Raji (cell line): ENCODE measurements around the gene GSTM4.

Source experiments
- POLR2A ChIP-seq: IDR thresholded peaks from 2 replicates; pipeline ENCODE4 v1.6.1; 2011; ENCODE audit warnings: low read depth, low read length, control low read depth; ENCODE audit not compliant: insufficient read depth

The GSTM4 gene

DNA sequence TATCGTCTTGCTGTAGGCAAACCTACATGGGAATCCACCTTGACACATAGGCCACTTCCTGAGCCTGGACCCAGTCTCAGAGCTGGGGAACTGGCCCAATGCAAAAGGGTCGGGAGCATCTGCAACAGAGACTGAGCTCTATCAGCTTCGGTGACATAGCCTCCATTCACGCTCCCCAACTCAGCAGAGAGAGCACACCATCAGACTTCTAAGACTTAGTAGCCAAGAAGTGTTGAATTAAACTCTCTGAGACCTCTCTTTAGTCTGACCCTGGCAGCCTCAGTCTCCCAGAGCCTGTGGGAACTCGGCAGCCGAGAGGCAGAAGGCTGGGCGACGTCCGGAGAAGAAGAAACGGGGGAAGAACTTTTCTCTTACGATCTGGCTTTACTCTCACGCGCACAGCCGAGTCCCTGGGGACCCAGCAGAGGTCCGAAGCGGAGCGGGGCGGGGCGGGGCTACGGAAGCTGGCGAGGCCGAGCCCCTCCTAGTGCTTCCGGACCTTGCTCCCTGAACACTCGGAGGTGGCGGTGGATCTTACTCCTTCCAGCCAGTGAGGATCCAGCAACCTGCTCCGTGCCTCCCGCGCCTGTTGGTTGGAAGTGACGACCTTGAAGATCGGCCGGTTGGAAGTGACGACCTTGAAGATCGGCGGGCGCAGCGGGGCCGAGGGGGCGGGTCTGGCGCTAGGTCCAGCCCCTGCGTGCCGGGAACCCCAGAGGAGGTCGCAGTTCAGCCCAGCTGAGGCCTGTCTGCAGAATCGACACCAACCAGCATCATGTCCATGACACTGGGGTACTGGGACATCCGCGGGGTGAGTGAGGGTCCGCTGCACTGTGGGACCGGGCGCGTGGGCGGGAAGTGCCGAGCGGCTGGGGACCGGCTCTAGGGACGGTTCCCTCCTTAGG, at the start of gene GSTM4:
Gene GSTM4, plus strand, starts transcription at position 485 of the 905 bp plus-strand sequence. Its CDS starts 291 bp downstream, at position 776.
- TF ChIP-seq POLR2A, result peak; percentile 65

DNA sequence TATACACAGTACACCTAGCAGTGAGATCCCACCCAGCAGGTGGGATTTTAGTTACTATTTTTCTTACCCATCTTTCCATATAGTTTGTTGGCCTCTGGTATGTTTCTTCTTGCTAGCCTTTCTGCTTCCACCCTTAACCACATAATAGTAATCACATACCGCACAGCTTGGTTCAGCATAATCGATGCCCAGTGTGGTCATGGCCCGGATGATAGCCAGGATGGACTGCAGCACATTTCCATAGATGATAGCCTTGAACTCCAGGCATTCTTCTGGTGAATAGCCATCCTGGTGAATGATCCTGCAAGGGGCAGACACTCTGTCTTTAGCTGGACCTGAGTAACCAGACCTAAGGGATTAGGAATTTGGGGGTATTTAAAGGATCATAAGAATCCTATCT, 46.0 kb upstream of the GSTM4 start:
- no peak for TF ChIP-seq POLR2A

DNA sequence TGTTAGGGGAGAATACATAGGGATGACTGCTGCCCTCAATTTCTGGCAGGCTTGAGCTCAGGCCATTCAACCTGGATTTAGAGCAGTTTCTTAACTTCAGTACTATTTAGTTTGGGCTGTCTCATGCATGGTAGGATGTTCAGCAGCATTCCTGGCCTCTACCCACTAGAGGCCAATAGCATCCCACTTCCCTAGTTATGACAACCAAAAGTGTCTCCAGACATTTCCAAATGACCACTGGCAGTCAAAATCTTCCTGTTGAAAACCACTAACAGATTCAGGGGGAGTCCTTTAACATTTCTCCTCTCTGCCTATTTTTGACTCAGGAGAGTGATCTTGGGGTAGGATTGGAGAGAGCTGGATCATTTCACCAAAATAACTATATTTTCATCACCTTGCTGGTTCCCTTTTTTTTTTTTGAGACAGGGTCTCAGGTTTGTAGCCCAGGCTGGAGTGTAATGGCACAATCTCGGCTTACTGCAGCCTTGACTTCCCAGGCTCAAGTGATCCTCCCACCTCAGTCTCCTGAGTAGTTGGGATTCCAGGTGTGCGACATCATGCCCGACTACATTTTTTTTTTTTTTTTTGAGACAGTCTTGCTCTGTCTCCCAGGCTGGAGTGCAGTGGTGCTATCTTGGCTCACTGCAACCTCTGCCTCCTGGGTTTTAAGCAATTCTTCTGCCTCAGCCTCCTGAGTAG, 45.1 kb upstream of the GSTM4 start:
- no peak for TF ChIP-seq POLR2A

DNA sequence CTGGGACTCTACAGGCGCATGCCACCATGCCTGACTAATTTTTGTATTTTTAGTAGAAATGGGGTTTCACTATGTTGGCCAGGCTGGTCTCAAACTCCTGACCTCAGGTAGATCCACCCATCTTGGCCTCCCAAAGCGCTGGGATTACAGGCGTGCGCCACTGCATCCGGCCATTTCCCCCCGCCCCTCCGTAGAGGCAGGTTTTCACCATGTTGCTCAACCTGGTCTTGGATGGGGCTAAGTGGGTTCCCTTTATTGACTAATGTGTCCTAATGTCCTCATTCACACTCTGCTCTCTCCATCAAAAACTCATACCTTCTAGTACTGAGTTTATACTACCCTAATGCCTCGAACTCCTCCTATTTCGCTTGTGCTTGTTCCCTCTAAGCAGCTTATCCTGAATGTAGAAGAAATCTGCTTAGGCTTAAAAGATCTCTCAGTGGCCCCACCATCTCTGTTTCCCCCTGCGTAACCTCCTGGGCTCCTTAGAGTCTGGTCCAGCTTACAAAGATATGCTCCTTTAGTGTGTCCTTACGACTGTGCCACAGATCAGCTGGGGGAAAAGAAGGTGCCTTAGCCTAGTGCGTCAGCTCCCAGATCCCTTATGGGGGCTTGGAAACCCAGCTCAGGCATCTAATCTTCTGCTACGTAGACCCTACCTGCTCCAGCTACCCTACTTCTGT, 44.5 kb upstream of the GSTM4 start:
- TF ChIP-seq POLR2A, result no peak

DNA sequence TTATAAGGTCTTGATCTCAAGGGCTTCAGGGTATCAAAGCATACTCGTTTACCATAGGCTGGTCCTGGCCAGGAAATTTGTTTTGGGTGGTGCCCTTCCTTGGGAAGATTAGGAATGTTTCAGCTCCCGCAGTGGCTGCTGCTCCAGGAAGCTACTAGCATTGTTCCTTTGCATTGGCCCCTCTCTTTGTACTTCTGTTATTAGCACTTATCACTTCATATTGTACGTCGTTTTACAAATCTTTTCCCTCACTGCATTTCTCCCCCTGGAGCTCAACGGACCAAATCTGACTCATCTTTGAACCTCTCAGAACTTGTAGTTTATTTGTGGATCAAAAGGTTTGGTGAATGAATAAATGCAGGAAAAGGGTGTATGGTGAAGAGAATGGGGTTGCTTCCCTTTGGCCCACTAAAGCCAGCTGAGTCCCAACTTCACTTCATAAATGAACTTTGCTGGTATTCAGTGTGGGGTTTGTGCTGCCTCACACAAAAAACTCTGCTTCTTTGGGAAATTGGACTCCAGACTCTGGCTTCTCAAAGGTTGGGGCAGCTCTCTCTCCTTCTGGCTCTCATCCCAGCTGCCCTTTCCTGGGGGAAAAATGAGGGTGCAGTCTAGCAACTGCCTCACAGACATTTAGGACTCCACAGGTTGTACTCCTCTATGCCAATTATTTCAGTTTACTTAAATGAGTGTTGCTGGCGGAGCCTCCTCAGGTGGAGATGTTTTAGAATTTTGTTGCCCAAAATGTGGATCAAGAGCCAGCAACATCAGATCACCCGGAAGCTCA, 42.3 kb upstream of the GSTM4 start:
- TF ChIP-seq POLR2A, result no peak

DNA sequence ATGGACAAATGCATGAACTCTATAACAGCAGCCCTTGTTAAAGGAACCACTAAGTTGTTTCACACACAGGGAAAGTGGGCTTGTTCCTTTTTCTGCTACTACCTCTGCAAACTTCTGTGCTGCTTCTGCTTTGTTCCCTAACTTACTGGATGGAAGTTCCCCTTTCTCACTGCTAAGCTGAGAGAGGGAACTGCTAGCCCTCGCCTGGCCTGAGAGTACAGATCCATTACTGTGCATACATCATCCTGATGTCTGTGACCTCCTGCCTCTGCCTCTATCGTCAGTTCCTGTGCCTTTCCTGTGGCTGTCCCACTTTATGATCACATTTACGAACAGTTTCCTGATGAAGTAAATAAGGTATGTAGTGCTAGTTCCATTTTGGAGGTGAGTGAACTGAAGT, 40.0 kb upstream of the GSTM4 start:
- TF ChIP-seq POLR2A, result no peak

DNA sequence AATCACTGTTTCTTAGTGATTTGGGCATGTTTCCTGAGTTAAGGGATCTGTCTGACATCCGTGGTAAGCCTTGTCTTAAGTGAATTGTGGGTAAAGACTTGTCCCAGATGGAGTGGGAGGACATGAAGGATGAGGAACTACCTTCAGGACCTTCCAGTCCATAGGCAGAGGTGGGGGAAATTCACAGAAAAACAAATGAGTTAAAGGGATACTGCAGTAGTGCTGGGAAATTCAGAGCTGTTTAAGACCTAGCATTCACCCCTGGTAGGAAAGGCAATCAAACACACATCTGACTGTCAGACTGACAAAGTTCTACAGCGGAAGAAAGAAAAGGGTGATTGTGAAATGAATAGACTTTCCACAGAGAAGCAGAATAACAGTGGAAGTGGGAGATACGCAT, 39.5 kb upstream of the GSTM4 start:
- TF ChIP-seq POLR2A, result no peak

DNA sequence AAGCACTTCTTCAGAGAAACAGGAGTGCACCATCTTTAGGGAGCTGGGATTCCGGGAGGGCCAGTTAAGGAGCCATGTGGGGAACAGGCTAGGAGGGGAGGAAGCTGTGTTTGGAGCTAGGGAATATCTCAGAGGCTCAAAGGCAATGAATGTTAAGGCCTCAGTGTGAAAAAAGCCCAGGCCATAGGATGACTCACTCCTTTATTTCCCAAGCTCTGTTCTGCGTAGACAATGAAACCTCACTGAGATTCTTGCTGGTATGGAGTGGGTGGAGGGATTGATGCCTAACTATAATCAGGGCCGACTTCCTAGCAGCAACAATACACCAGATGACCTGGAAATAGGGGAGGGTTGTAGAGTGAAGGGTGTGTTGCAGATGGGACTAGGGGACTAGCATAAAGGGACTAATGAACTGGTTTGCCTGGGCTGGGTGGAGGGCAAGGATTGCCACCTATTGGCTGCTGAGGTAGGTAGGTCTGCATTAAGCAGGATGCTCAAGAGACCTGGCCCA, 38.6 kb upstream of the GSTM4 start:
- no peak for TF ChIP-seq POLR2A

DNA sequence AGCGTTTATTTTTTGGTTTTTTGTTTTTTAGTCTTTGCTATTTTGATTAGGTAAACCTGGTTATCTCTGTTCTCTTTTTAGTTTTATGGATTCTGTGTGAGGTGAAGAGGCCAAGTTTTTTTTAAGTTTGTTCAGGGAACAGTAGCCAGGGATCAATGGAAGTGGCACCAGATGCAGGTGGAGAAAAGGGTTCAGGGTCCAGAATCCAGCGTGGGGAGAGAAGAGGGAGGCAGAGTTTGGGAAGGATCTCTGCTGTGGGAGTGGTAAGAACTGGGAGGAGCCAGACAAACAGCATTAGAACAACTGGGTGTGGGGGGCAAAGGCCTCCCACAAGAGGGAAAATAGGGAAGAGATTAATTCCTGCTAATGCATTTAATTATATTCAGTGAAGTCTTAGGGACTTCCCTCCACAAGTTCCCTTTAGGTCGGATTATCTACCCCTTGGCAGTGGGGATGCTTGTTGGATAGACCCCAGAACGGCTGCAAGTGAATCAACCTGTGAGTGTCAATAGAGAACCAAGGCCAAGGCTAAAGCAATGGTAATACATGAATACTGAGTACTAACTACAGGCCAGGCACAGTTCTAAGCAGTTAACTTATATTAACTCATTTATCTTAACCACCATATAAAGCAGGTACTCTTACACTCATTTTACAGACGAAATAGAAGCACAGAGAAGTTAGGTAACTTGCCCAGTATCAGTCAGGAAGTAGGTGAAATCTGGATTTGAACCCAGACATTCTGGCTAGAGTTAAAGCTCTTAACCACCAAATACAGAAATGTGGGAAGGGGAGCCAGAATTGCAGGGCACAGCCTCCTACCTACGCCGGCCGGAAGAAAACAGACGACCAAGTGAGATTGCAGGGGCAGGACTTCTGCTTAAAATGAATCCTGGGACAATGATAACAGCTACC, 37.0 kb upstream of the GSTM4 start:
- TF ChIP-seq POLR2A, result no peak

DNA sequence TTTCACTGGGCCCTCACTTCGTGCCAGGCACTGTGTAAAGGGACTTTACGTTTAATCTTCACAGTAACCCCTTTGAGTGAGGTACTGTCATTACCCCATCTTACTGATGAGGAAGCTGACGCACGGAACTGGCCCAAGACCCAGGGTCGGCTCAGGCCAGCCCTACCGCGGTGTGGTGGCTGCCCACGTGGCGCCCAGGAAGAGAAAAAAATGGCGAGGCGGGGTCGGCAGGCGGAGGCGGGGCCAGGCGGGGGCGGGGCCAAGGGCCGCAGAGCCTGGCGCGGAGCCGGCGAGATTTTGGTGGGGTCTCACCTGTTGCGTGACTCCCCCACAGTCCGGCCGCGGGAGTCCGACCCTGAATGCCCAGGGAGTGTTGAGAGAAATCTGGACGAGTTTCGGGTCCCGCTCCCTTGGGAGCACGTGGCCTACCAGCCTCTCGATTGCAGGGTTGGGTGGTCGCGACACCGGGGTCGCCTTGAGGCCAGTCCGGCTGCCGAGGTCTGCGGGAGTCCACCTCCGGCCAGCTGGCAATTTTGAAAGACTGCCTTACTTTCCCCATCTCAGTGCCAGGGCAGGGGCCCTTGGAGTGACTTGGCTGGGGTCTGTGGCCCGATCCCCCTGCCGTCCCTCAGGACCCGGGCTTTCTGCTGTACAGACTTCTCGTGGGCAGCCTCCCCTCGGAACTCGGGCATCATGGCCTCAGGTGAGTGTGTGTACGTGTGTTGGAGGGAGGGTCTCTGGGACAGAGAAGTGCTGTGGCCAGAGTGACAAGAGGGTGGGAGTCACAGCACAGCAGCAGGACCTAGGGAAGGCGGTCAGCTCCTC, 36.1 kb upstream of the GSTM4 start, which contains the start of the genes AMPD2 and GNAT2:
Gene AMPD2, plus strand, starts transcription at position 262 of the 825 bp plus-strand sequence. CDS start 1,339 bp downstream, outside the sequence.
Gene GNAT2, minus strand, starts transcription at position 41 of the 825 bp plus-strand sequence. CDS start 6,746 bp downstream, outside the sequence.
- peak; percentile 83 for TF ChIP-seq POLR2A

DNA sequence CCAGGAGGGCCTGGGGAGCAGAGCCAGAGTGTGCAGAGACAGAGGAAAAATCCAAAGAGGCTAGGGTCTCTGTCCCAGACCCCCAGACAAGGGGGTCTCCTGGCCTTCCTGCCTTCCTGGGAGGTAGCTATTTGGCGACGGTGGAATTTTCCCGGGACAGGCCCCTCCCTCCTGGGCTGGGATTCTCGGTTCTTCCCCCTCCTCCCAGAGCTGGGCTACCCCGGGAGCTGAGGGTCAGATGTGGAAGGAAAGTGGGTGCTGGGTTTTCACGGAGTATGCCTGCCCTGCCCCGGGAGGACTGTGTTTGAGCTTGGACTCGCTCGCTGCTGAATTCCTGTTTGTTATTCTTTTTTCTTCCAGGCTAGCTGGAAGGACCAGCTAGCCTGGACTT, 35.5 kb upstream of the GSTM4 start:
- no peak for TF ChIP-seq POLR2A

DNA sequence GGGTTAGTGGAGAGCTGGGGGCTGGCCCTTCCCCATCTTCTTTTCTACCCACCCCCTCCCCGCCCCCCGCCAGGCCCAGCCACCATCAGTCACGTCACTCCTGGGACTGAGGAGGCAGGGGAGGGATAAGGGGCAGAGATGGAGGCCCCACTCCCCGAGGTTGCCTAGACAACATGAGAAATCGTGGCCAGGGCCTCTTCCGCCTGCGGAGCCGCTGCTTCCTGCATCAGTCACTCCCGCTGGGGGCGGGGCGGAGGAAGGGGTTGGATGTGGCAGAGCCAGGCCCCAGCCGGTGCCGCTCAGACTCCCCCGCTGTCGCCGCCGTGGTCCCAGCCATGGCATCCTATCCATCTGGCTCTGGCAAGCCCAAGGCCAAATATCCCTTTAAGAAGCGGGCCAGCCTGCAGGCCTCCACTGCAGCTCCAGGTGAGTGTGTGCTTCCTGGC, 35.0 kb upstream of the GSTM4 start:
- TF ChIP-seq POLR2A, result peak; percentile 58
